ENCODE measurements around the gene ZNF862.
"Not testable (repeated sequence)": the region's sequence is repeated elsewhere in the genome, so short reads cannot be mapped to it uniquely, and the experiment has no call there.

Gene ZNF862

GRCh38 chr7:149883048-149883438 lies 44.9 kb downstream of the ZNF862 start:
- no peak for DNase-seq

GRCh38 chr7:149883452-149883861 lies 45.3 kb downstream of the ZNF862 start:
- no peak for DNase-seq

DNA sequence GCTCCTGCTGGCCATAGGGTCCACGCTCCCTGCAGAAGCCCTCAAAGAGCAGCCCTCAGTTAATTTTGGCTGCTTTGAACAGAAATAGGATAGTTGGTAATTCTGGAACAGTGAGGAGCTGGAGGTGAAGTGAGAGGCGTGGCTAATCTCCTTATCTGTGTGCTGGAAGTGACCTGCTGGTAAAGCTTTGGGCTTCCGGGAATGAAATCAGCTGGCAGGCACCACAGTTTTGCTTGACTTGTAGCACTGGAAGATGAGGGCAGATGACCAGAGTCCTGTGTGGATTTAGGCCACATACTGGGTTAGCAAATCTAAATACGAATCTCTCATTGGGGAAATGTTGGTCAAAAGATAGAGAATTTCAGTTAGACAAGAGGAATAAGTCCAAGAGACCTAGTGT lies 45.8 kb downstream of the ZNF862 start:
- no peak for DNase-seq

- DNase-seq: no peak
These were observed 46.4 kb downstream of the ZNF862 start for GRCh38 chr7:149884541-149884940.

DNA sequence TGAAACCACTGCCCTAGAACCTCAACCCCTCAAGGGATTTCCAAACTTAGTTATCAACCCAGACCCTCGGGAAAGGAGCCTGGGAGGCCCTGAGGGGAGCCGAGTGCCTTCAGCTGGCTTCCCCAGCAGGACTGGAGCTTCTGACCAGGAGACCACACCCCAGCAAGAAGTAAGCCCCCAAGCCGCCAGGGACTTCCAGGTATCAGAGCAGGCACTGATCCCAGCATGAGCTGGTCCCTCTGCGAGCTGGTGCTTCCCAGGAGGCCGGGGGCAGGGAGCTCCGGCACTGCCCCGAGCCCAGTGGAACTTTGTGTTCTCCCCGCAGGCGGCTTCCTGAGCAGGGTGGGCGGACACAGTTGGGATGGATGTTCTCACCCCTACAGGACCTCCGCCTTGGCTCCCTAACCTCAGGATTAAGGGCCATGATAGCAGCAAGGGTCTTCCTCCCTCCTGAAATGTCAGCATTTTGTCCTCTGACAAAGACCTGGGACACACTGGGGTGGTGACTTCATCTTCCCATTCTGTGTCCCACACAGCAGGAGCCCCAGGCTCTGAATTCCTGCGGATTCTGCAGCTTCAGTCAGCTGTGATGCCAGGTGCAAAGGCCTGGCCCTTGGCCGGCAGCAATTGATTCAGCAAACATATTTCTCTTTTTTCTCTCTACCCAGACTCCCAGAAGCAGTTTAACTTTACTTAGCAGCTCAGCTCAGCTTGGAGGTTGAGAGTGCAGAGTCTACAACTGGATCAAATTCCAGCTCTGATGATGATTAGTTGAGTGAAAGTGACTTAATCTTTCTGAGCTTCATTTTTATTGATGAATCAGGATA lies 47.2 kb downstream of the ZNF862 start:
- no peak for DNase-seq

DNA sequence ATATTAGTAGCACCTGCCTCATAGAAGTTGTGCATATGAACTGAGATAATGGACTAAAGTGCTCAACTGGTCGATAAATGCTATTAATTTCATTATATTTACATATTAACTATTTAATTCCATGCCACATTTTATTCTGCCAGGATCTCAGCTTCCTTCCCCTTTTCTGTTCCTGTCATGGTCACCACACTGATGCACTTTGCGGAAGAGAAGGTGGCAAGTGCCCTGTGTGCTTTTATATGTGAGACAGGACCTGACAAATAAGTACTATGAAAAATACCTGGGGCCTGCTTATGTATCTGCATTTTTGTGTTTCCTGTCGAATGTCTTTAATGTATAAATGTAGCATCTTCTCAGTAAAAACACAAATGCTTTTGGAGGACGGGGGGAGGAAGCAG lies 47.8 kb downstream of the ZNF862 start:
- DNase-seq: no peak

DNA sequence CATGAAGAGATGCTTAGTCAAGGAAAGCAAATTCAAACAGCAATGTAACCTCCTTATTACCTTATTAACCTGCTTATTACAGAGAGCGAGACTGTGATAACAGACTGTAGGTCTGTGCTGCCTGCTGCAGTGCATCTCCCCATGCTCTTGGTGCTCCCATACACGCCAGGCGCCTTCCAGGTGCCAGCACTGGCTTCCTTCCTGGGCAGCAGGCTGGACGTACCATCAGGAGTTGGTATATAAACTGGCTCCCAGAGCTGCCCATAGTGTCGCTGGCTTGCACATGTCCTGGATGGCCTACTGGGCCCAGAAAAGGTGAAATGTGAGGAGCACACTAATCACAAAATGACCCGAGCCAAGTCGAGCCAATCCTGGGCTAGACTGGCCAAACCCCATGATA lies 49.1 kb downstream of the ZNF862 start:
- DNase-seq: no peak

DNA sequence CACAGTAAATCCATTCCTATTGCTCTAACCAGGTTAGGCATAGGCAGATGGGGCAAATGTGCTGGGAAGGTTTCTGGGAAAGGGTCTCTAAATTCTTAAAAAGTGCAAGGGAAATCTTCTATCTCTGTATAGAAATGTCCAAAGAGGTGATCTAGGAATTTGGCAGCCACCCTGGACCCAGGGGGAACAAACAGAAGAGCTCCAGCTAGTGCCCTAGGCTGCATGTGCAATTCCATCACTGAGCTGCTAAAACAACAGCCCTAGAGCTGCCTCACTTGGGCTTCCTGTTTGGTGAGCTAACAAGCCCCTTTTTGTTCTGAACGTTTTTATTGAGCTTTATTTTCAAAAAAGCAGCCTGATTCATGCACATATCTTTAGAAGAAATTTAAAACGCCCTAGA lies 52.5 kb downstream of the ZNF862 start:
- not testable (repeated sequence) for DNase-seq

GRCh38 chr7:149894957-149895356 lies 56.8 kb downstream of the ZNF862 start:
- not testable (repeated sequence) for DNase-seq

DNA sequence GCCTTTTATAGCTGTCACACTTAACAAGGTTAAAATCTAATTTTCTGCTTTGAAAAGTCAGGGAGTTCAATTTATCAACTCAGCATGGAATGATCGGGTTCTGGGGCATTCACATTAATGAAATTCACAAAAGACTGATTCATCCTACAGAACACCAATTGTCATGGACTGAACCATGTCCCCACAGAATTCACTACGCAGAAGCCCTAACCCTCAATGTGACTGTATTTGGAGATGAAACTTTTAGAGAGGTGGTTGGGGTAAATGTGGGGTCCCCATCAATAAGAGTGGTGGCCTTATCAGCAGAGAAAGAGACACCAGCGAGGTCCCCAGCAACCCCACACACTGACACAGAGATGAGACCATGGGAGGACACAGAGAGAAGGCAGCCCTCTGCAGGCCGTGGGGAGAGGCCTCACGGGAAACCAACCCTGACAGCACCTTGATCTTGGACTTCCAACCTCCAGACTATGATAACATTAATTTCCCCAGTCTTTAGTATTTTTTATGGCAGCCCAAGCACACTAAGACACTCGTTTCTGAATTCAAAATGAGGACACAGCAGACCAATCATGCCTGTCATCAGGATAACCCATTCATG lies 69.7 kb downstream of the ZNF862 start:
- DNase-seq: not testable (repeated sequence)

- DNase-seq: not testable (repeated sequence)
These were observed 72.0 kb downstream of the ZNF862 start for GRCh38 chr7:149910219-149910618.

GRCh38 chr7:149912126-149912525 lies 74.0 kb downstream of the ZNF862 start:
- not testable (repeated sequence) for DNase-seq

Data from activated CD4-positive, CD25-positive, alpha-beta regulatory T cell (primary cell).